NCI-H1092 treated with DMSO at 0.1 percent for 48 hours (cell line): ENCODE measurements around the gene ELF5.
A peak's percentile ranks its signal among the peaks of the same experiment; 100 is the strongest.

Experiments used
- DNase-seq: peaks from one replicate; lab custom pipeline; 2025; lab: John Stamatoyannopoulos, UW

ELF5 gene

DNA sequence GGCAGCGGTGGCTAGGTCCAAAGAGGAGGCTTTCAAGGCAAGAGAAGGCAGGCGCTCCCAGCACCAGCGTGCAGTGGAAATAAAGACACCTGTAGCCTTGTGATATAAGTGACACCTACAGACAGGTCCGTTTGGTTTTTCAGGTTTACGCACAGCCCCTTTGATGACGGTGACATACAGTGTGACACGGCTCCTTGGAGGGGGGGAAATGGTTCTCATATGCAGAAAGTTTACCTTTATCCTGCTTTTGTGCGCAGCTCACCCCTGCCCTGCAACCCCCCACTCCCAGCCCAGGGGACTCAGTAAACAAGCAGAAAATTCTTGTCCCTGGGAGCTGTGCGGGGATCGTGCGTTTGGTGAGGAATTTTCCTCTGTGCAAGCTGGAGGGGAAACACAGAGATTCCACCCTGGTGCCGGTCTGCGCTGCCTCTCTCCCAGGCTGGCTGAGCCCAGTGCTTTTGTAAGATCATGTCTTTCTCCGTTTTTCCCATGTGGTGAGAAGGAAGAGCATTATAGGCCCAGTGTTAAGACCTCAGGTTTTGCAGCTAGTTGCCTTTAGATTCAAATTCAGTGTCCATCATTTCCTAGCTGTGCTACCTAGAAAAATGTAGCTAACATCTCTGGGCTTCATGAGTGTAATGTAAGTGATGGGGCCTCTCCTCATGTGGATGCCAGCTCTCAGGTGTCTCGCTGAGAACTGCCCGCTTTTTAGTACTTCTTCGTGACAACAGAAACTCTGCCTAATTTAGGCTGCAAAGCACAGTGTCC, at the start of gene ELF5:
ELF5 (minus strand) TSS at position 113 of the 768 bp plus-strand sequence. CDS start 8,045 bp downstream, outside the sequence.
- no peak for DNase-seq

- DNase-seq: no peak
These were observed 49.4 kb upstream of the ELF5 start for GRCh38 chr11:34562976-34563375.

GRCh38 chr11:34560511-34560910, 46.9 kb upstream of the ELF5 start:
- DNase-seq: no peak

GRCh38 chr11:34558673-34559072, 45.1 kb upstream of the ELF5 start:
- no peak for DNase-seq

- no peak for DNase-seq
These were observed 44.6 kb upstream of the ELF5 start for GRCh38 chr11:34558211-34558610.

- DNase-seq: no peak
These were observed 38.7 kb upstream of the ELF5 start for GRCh38 chr11:34552270-34552669.

DNA sequence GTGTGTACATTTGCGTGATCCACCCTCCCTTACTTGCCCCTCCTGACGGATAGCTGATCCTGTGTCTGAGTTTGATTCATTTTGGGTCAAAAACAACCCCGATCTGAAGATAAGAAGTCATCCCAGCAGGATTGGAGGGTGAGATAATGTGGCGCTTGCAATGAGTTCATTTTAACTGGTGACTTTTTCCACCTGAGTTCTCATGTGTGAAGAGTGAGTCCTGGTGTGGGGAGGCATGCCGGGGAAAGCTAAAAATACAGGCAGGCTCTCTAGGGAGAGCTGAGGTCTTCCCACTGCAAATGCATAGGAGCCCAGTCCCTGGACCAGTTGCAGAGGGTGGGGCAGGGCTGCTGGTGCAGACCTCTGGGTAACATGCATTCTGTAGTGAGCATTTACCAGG, 35.7 kb upstream of the ELF5 start:
- DNase-seq: no peak

GRCh38 chr11:34548278-34548677, 34.7 kb upstream of the ELF5 start:
- no peak for DNase-seq

- peak; percentile 1 for DNase-seq
These were observed 33.1 kb upstream of the ELF5 start for GRCh38 chr11:34546511-34547209.

DNA sequence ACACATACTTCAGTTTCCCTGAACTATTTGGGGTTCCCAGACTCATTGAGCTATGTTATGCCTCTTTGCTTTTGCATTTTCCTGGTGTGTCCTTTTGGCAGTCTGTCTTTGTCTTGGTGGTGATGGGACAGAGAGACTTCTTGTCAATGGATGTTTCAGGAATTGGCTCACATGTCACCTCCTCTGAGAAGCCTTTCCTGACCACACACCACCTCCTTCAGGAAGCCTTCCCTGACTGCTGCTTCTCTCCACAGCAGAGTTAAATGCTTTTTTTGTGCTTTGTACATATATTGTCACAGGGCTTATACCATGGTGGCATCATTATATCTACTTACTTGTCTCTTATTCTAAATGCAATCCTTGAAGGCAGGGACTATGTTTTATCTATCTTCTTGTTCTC, 28.5 kb upstream of the ELF5 start:
- DNase-seq: no peak

DNA sequence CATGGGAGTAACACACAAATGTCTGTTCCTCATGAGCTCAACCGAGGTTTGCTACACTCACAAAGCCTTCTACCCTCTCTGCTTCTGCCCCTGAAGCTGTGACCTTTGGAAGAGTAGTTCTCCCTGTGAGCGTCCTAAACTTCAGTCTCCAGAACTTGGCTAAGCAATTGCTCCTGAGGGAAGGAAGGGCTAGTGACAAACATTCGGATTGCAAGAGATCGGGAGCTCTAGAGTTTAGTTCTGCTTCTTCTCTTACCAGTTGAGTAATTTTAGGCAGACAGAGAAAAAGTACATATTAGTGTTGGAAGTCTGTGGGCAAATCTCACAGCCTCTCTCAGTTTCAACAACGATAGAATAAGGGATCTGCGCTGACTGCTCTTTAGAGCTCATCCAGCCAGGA, 27.3 kb upstream of the ELF5 start:
- DNase-seq: no peak

DNA sequence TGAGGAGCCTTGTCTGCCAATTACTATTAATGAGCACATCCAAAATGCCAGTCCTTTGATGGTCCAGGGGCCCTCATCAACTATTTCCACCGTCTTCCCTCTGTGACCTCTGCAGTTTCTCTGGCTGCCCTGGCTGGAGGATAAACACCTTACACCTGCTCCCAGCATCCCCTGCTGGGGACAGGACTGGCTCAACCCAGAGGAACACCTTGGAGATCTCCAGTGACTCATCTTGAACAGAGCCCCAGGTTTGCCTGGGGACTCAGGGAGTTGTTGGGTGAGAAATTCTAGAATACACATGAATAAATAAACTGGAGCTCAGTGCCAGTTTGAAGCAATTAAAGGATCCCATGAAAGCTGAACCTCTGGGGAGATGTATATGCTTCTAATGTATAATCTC, 24.0 kb upstream of the ELF5 start:
- DNase-seq: no peak

DNA sequence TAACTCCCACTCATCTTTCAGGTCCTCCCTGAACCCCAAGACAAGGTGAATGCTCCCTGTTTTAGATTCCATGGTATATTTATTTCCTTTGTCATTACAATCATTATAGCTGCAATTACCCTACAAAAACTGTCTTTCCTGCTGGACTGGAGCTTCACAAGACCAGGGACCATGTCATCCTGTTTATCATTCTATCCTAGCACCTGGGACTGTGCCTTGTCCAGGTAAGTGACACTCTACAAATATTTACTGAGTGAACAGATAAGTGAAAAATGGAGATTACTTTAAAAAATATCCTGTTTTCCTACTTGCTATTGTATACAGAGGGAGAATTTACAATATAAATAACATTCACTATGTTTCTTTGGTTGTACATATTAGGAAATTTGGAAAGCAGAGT, 22.5 kb upstream of the ELF5 start:
- no peak for DNase-seq

- no peak for DNase-seq
These were observed 21.2 kb upstream of the ELF5 start for GRCh38 chr11:34534826-34535225.

DNA sequence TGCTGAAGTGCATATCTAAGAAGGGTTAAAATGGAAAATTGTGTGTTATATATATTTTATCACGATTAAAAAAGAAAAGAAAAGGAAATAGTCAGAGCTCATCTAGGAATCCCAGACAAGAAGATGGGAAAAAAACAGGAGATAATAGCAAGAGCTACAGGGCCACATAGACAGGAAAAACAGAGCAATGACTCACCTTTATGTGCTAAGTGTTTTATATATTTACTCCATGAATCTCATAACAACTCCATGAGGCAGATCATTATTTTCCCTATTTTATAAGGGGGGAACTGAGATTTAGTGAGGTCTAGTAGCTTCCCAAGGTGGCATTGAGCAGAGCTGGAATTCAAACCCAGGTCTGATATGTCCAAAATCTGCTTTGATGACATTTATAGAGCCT, 18.1 kb upstream of the ELF5 start:
- DNase-seq: no peak

- DNase-seq: no peak
These were observed 17.1 kb upstream of the ELF5 start for GRCh38 chr11:34530545-34531234.

DNA sequence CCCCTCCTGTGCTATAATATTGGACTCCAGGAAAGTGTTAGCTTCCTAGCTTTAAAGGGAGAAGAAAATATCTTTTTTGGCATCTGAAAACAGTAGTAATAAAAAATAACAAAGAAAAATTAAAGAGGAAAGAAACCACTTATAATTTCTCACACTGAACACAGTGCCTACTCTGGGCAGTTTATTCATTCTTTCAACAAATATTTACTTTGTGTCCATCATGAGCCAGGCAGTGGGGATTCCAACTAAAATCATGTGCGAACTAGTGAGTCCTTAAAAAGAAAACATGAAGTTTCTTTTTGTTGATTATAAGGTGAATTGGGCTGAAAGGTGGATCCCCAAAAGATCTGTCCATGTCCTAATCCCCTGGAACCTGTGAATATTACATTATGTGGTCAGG, 16.0 kb upstream of the ELF5 start:
- no peak for DNase-seq

- no peak for DNase-seq
These were observed 14.5 kb upstream of the ELF5 start for GRCh38 chr11:34528072-34528471.

GRCh38 chr11:34525888-34526657, 12.5 kb upstream of the ELF5 start:
- no peak for DNase-seq

GRCh38 chr11:34525098-34525497, 11.5 kb upstream of the ELF5 start:
- DNase-seq: no peak

DNA sequence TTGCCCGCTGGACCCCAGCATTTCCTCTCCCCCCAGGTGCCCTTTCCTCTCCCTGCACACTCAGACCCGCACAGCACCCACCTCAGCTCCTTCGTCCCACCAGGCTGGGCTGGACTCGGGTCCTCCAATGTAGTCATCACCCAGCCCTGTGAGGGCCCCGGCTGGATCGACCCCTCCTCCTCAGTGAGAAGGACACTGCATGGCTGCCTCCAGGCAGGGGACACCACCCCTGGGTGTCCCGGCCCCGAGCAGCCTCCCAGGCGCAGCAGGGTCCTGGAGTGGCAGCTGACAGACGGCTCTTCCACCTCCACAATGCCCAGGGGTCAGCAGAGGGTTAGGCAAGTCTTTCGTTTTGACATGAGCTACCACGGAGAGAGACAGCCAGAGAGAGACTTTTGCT, 11.1 kb upstream of the ELF5 start:
- no peak for DNase-seq

DNA sequence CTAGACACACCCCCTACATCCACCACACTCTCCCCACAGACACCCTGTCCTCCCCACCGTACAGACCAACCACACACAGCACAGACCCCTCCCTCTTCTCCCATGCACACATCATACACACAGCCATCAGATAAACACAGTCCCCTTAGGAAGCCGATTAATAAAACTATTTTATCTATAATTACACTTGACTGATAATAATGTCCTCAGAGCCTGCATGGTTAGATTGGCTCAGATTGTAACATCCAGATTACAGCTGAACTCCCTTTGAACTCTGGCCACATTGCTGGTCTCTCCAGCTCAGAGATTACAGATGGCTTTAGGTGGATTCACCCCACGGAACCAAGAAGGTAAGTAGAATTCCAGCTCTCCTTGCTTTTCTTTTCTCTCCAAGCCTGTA, 9.5 kb upstream of the ELF5 start:
- no peak for DNase-seq
